ENCODE measurements around the gene PXMP2.

PXMP2 gene

GRCh38 chr12:132662901-132663755 is 24.3 kb upstream of the PXMP2 start:
- Histone ChIP-seq H3K27ac (ENCODE audit: low read length) (no peak overlapping the region), H3K36me3 (ENCODE audit: control insufficient read depth in 1 of 2, insufficient read depth in 2 of 2, low read length in 2 of 2) (peaks cover 56 to 98% of the 10 kb centered on the region in 2 donors), H3K9me3 (ENCODE audit: control insufficient read depth in 1 of 2, low read length in 2 of 2) (no peaks in the 10 kb centered on the region), H3K4me3 (ENCODE audit: low read depth in 1 of 2, low read length in 2 of 2) (no peak overlapping the region), H3K27me3 (ENCODE audit: low read depth, low read length) (no peaks in the 10 kb centered on the region), H3K4me1 (ENCODE audit: control insufficient read depth in 1 of 2, insufficient read depth in 2 of 2, low read length in 2 of 2) (no peaks in the 10 kb centered on the region)

- H3K9me3 ChIP-seq (ENCODE audit: control insufficient read depth in 1 of 2, low read length in 2 of 2) = no peaks in the 10 kb centered on the region
- no peak overlapping the region for H3K4me3 ChIP-seq (ENCODE audit: low read depth in 1 of 2, low read length in 2 of 2)
- H3K4me1 ChIP-seq (ENCODE audit: control insufficient read depth in 1 of 2, insufficient read depth in 2 of 2, low read length in 2 of 2) = no peaks in the 10 kb centered on the region
- H3K27ac ChIP-seq (ENCODE audit: low read length) = no peak overlapping the region
- peaks cover 50 to 98% of the 10 kb centered on the region in 2 donors for H3K36me3 ChIP-seq (ENCODE audit: control insufficient read depth in 1 of 2, insufficient read depth in 2 of 2, low read length in 2 of 2)
- H3K27me3 ChIP-seq (ENCODE audit: low read depth, low read length) = no peaks in the 10 kb centered on the region
Measured at GRCh38 chr12:132664206-132665148, 22.9 kb upstream of the PXMP2 start.

GRCh38 chr12:132665149-132665491 is 22.3 kb upstream of the PXMP2 start:
- H3K9me3 ChIP-seq (ENCODE audit: control insufficient read depth in 1 of 2, low read length in 2 of 2) = no peaks in the 10 kb centered on the region
- no peaks in the 10 kb centered on the region for H3K27me3 ChIP-seq (ENCODE audit: low read depth, low read length)
- H3K4me1 ChIP-seq (ENCODE audit: control insufficient read depth in 1 of 2, insufficient read depth in 2 of 2, low read length in 2 of 2) = no peaks in the 10 kb centered on the region
- H3K27ac ChIP-seq (ENCODE audit: low read length) = no peak overlapping the region
- peaks cover 49 to 95% of the 10 kb centered on the region in 2 donors for H3K36me3 ChIP-seq (ENCODE audit: control insufficient read depth in 1 of 2, insufficient read depth in 2 of 2, low read length in 2 of 2)
- H3K4me3 ChIP-seq (ENCODE audit: low read depth in 1 of 2, low read length in 2 of 2) = no peak overlapping the region

- Histone ChIP-seq H3K27ac (ENCODE audit: low read length) (no peak overlapping the region), H3K36me3 (ENCODE audit: control insufficient read depth in 1 of 2, insufficient read depth in 2 of 2, low read length in 2 of 2) (peaks cover 46 to 88% of the 10 kb centered on the region in 2 donors), H3K9me3 (ENCODE audit: control insufficient read depth in 1 of 2, low read length in 2 of 2) (no peaks in the 10 kb centered on the region), H3K4me3 (ENCODE audit: low read depth in 1 of 2, low read length in 2 of 2) (no peak overlapping the region), H3K4me1 (ENCODE audit: control insufficient read depth in 1 of 2, insufficient read depth in 2 of 2, low read length in 2 of 2) (no peaks in the 10 kb centered on the region), H3K27me3 (ENCODE audit: low read depth, low read length) (no peaks in the 10 kb centered on the region)
Measured at GRCh38 chr12:132665794-132666193, 21.6 kb upstream of the PXMP2 start.

- Histone ChIP-seq H3K27me3 (ENCODE audit: low read depth, low read length) (no peaks in the 10 kb centered on the region), H3K4me1 (ENCODE audit: control insufficient read depth in 1 of 2, insufficient read depth in 2 of 2, low read length in 2 of 2) (no peaks in the 10 kb centered on the region), H3K9me3 (ENCODE audit: control insufficient read depth in 1 of 2, low read length in 2 of 2) (no peaks in the 10 kb centered on the region)
Measured at GRCh38 chr12:132668191-132669088, 18.9 kb upstream of the PXMP2 start.

GRCh38 chr12:132669166-132669879 is 18.1 kb upstream of the PXMP2 start:
- peaks cover 38 to 77% of the 10 kb centered on the region in 2 donors for H3K36me3 ChIP-seq (ENCODE audit: control insufficient read depth in 1 of 2, insufficient read depth in 2 of 2, low read length in 2 of 2)

More at GRCh38 chr12:132668191-132669088, 18.9 kb upstream of the PXMP2 start:
- H3K36me3 ChIP-seq (ENCODE audit: control insufficient read depth in 1 of 2, insufficient read depth in 2 of 2, low read length in 2 of 2) = peaks cover 39 to 83% of the 10 kb centered on the region in 2 donors
- no peak overlapping the region for H3K27ac ChIP-seq (ENCODE audit: low read length)
- H3K4me3 ChIP-seq (ENCODE audit: low read depth in 1 of 2, low read length in 2 of 2) = no peak overlapping the region

GRCh38 chr12:132672116-132672515 is 15.3 kb upstream of the PXMP2 start:
- Histone ChIP-seq H3K9me3 (ENCODE audit: control insufficient read depth in 1 of 2, low read length in 2 of 2) (no peaks in the 10 kb centered on the region), H3K27ac (ENCODE audit: low read length) (no peak overlapping the region), H3K4me1 (ENCODE audit: control insufficient read depth in 1 of 2, insufficient read depth in 2 of 2, low read length in 2 of 2) (no peaks in the 10 kb centered on the region), H3K36me3 (ENCODE audit: control insufficient read depth in 1 of 2, insufficient read depth in 2 of 2, low read length in 2 of 2) (peaks cover 37 to 71% of the 10 kb centered on the region in 2 donors), H3K4me3 (ENCODE audit: low read depth in 1 of 2, low read length in 2 of 2) (no peak overlapping the region), H3K27me3 (ENCODE audit: low read depth, low read length) (no peaks in the 10 kb centered on the region)

More at GRCh38 chr12:132669166-132669879, 18.1 kb upstream of the PXMP2 start:
- Histone ChIP-seq H3K4me3 (ENCODE audit: low read depth in 1 of 2, low read length in 2 of 2) (no peak overlapping the region), H3K27ac (ENCODE audit: low read length) (no peak overlapping the region), H3K4me1 (ENCODE audit: control insufficient read depth in 1 of 2, insufficient read depth in 2 of 2, low read length in 2 of 2) (no peaks in the 10 kb centered on the region), H3K27me3 (ENCODE audit: low read depth, low read length) (no peaks in the 10 kb centered on the region), H3K9me3 (ENCODE audit: control insufficient read depth in 1 of 2, low read length in 2 of 2) (no peaks in the 10 kb centered on the region)

GRCh38 chr12:132672678-132673077 is 14.7 kb upstream of the PXMP2 start:
- H3K27me3 ChIP-seq (ENCODE audit: low read depth, low read length) = no peaks in the 10 kb centered on the region
- H3K27ac ChIP-seq (ENCODE audit: low read length) = no peak overlapping the region
- no peaks in the 10 kb centered on the region for H3K4me1 ChIP-seq (ENCODE audit: control insufficient read depth in 1 of 2, insufficient read depth in 2 of 2, low read length in 2 of 2)
- H3K36me3 ChIP-seq (ENCODE audit: control insufficient read depth in 1 of 2, insufficient read depth in 2 of 2, low read length in 2 of 2) = peaks cover 43 to 71% of the 10 kb centered on the region in 2 donors
- no peak overlapping the region for H3K4me3 ChIP-seq (ENCODE audit: low read depth in 1 of 2, low read length in 2 of 2)
- no peaks in the 10 kb centered on the region for H3K9me3 ChIP-seq (ENCODE audit: control insufficient read depth in 1 of 2, low read length in 2 of 2)

GRCh38 chr12:132673288-132674179 is 13.9 kb upstream of the PXMP2 start:
- Histone ChIP-seq H3K4me3 (ENCODE audit: low read depth in 1 of 2, low read length in 2 of 2) (no peak overlapping the region), H3K36me3 (ENCODE audit: control insufficient read depth in 1 of 2, insufficient read depth in 2 of 2, low read length in 2 of 2) (peaks cover 40 to 66% of the 10 kb centered on the region in 2 donors), H3K9me3 (ENCODE audit: control insufficient read depth in 1 of 2, low read length in 2 of 2) (no peaks in the 10 kb centered on the region), H3K4me1 (ENCODE audit: control insufficient read depth in 1 of 2, insufficient read depth in 2 of 2, low read length in 2 of 2) (no peaks in the 10 kb centered on the region), H3K27me3 (ENCODE audit: low read depth, low read length) (no peaks in the 10 kb centered on the region), H3K27ac (ENCODE audit: low read length) (no peak overlapping the region)

Measured in muscle layer of duodenum (tissue), 2 donors.